Lower leg skin (tissue), 3 donors: ENCODE results near the gene P2RY2.

Source experiments
- POLR2A ChIP-seq, 2 donors: fragments of 450-650 bp; IDR thresholded peaks; one replicate each; pipeline ENCODE4 v1.6.1; 2016 to 2017; ENCODE audit warnings: antibody characterized with exemption in 2 of 2, mild to moderate bottlenecking in 1 of 2, moderate library complexity in 1 of 2
- TF ChIP-seq, protein P1 (sequence below), 3 donors: fragments of 450-650 bp; IDR thresholded peaks; one replicate each; pipeline ENCODE4 v1.5.1; 2016; ENCODE audit warnings: antibody characterized with exemption in 3 of 3, mild to moderate bottlenecking in 3 of 3, moderate library complexity in 2 of 3

DNA sequence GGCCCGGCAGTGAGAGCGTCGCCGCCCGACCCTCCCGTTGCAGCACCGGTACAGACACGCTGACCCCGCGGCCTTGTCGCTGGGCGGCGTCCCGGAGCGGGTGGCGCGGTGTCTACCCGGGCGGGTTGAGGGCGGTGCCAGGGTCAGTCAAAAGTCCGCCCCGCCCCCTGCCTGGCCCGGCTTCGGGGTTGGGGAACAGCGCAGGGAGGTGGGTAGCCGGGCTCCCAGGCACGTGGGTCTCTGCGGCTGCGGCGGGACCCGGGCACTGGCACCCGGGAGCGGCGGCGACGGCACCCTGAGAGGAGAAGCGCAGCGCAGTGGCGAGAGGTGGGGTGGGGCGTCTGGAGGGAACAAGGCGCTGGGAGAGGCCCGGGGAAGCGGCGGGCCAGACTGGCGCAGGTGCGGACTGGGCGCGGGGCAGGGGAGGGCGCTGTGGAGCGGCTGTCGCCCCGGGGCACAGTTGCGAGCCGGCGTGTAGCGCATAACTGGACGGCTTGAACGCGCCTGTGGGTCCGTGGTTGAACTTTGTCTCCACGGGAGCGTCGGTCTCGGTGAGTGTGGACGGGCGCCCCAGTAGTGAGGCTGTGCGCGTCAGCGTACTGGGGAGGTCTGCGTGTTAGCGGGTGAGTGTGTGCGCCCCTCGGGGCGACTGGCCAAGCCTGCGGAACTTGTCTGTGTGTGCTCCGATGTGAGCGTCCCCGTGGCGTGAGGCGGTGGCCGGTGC lies at the start of gene P2RY2:
- TF ChIP-seq, protein P1, sequence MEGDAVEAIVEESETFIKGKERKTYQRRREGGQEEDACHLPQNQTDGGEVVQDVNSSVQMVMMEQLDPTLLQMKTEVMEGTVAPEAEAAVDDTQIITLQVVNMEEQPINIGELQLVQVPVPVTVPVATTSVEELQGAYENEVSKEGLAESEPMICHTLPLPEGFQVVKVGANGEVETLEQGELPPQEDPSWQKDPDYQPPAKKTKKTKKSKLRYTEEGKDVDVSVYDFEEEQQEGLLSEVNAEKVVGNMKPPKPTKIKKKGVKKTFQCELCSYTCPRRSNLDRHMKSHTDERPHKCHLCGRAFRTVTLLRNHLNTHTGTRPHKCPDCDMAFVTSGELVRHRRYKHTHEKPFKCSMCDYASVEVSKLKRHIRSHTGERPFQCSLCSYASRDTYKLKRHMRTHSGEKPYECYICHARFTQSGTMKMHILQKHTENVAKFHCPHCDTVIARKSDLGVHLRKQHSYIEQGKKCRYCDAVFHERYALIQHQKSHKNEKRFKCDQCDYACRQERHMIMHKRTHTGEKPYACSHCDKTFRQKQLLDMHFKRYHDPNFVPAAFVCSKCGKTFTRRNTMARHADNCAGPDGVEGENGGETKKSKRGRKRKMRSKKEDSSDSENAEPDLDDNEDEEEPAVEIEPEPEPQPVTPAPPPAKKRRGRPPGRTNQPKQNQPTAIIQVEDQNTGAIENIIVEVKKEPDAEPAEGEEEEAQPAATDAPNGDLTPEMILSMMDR (IDR thresholded peaks at IDR 0.05): no peak
- no peak for TF ChIP-seq POLR2A (IDR thresholded peaks at IDR 0.05)
